AG04449 (cell line): Measurements from ENCODE around the gene CENPT.

Source experiments
- CTCF ChIA-PET: fragments of 350-600 bp; formaldehyde crosslinking; extraction: SDS; loops from one replicate; lab custom pipeline; 2021; ENCODE audit warnings: antibody characterized with exemption; lab: Yijun Ruan, JAX
- POLR2A ChIA-PET: fragments of 400-600, 350-600 bp; formaldehyde crosslinking; extraction: SDS; loops from one replicate; lab custom pipeline; 2020; ENCODE audit warnings: antibody characterized with exemption, inconsistent platforms; lab: Yijun Ruan, JAX
- DNase-seq: peaks from one replicate; pipeline ENCODE4 v3.0.0-alpha.2; 2010; ENCODE audit warnings: low read depth, low spot score
- H3K4me3 ChIP-seq: 2 replicates; pipeline ENCODE4 v1.5.1; 2011; ENCODE audit warnings: low read depth, mild to moderate bottlenecking, control low read depth, low read length
- CTCF ChIP-seq: IDR thresholded peaks from one replicate; pipeline ENCODE4 v1.5.1; 2011; ENCODE audit warnings: mild to moderate bottlenecking, moderate library complexity, low read length, control low read depth, inconsistent platforms; ENCODE audit not compliant: insufficient read depth; ENCODE audit errors: missing control alignments

The CENPT gene

GRCh38 chr16:67801241-67801640, 46.3 kb downstream of the CENPT start:
- DNase-seq: no peak
- ChIA-PET CTCF (interaction anchor here (1.0 to 2.5 kb wide), 4 partner anchors 14 to 129 kb away, joined by 3 to 21 read pairs (median 7); no protein-coding TSS in a partner anchor), POLR2A (interaction anchor here (1.3 kb wide), 1 partner anchor 57 kb away, joined by 3 read pairs; no protein-coding TSS in a partner anchor)
- no peak for TF ChIP-seq CTCF
- H3K4me3 ChIP-seq: no peak overlapping the region

GRCh38 chr16:67800338-67800926, 47.1 kb downstream of the CENPT start:
- ChIA-PET POLR2A (no interaction called here), CTCF (interaction anchor here (0.6 to 1.7 kb wide), 3 partner anchors 16 to 128 kb away, joined by 3 to 11 read pairs (median 3); no protein-coding TSS in a partner anchor)
- no peak overlapping the region for H3K4me3 ChIP-seq
- TF ChIP-seq CTCF: no peak
- no peak for DNase-seq

- POLR2A ChIA-PET: interaction anchor here (0.5 kb wide), 1 partner anchor 154 kb away, joined by 3 read pairs; no protein-coding TSS in a partner anchor
- no peak for TF ChIP-seq CTCF
- no peak for DNase-seq
- CTCF ChIA-PET: interaction anchor here (1.0 kb wide), 1 partner anchor 20 kb away, joined by 3 read pairs; no protein-coding TSS in a partner anchor
- no peak overlapping the region for H3K4me3 ChIP-seq
Measured at GRCh38 chr16:67796099-67796718, 51.3 kb downstream of the CENPT start.

GRCh38 chr16:67790071-67790470, 57.4 kb downstream of the CENPT start:
- no peak for DNase-seq
- no peak for TF ChIP-seq CTCF
- POLR2A ChIA-PET: no interaction called here
- H3K4me3 ChIP-seq: no peak overlapping the region
- CTCF ChIA-PET: no interaction called here

GRCh38 chr16:67786491-67786890, 61.0 kb downstream of the CENPT start:
- POLR2A ChIA-PET: no interaction called here
- no peak for TF ChIP-seq CTCF
- CTCF ChIA-PET: interaction anchor here (3.2 kb wide), 1 partner anchor 30 kb away, joined by 13 read pairs; no protein-coding TSS in a partner anchor
- no peak overlapping the region for H3K4me3 ChIP-seq
- DNase-seq: no peak

- H3K4me3 ChIP-seq: no peak overlapping the region
- POLR2A ChIA-PET: no interaction called here
- CTCF ChIA-PET: no interaction called here
- no peak for TF ChIP-seq CTCF
- DNase-seq: no peak
Measured at GRCh38 chr16:67783353-67783725, 64.2 kb downstream of the CENPT start.
